NCI-H526 (cell line): ENCODE measurements around the gene DDX4.

Experiments
- DNase-seq, 2 experiments: peaks; one replicate each; lab custom pipeline; 2025; lab: John Stamatoyannopoulos, UW

Gene DDX4

GRCh38 chr5:55866485-55866884 is 128.6 kb downstream of the DDX4 start:
- no peak for DNase-seq
